HEK293 (cell line): ENCODE results near the gene GLDC.

ENCODE experiments used
- CTCF ChIA-PET: fragments of 350-600 bp; formaldehyde crosslinking; extraction: SDS; loops from one replicate; lab custom pipeline; 2021; ENCODE audit warnings: antibody characterized with exemption; lab: Yijun Ruan, JAX
- POLR2A ChIA-PET: fragments of 300-600 bp; formaldehyde crosslinking; extraction: SDS; loops from one replicate; lab custom pipeline; 2020; ENCODE audit warnings: antibody characterized with exemption, inconsistent platforms; lab: Yijun Ruan, JAX
- H3K27ac ChIP-seq: fragments of 200-500 bp; sonication (Bioruptor generic); 2 replicates; pipeline ENCODE4 v1.5.1; 2014; ENCODE audit warnings: low read depth, low read length, control low read depth, inconsistent platforms; ENCODE audit errors: extremely low read depth
- H3K36me3 ChIP-seq, 2 experiments: fragments of 200-500 bp in 1 of 2; sonication (Bioruptor generic) in 1 of 2; 1 replicate in 1 of 2; 2 replicates in 1 of 2; pipeline ENCODE4 v1.5.1; 2014 to 2017; ENCODE audit warnings: inconsistent platforms in 2 of 2, low read length in 2 of 2; ENCODE audit not compliant: control insufficient read depth in 2 of 2, insufficient read depth in 1 of 2
- H3K4me1 ChIP-seq: fragments of 200-500 bp; sonication (Bioruptor generic); 2 replicates; pipeline ENCODE4 v1.5.1; 2014; ENCODE audit warnings: mild to moderate bottlenecking, low read length, inconsistent platforms; ENCODE audit not compliant: control insufficient read depth, insufficient read depth
- H3K4me3 ChIP-seq: 2 replicates; pipeline ENCODE4 v1.5.1; 2011; ENCODE audit warnings: low read depth, mild to moderate bottlenecking, control low read depth, low read length, moderate library complexity
- H3K9me3 ChIP-seq: fragments of 200-500 bp; sonication (Bioruptor generic); 2 replicates; pipeline ENCODE4 v1.5.1; 2014; ENCODE audit warnings: low read depth, low read length, inconsistent platforms; ENCODE audit not compliant: control insufficient read depth, insufficient read depth
- BCL6B ChIP-seq: fragments of 450-650 bp; formaldehyde crosslinking; IDR thresholded peaks from 2 replicates; pipeline ENCODE4 v1.5.1; 2017; ENCODE audit warnings: missing biosample characterization, missing genetic modification characterization
- KLF10 ChIP-seq: fragments of 450-650 bp; IDR thresholded peaks from 2 replicates; pipeline ENCODE4 v1.5.1; 2018; ENCODE audit warnings: missing biosample characterization, mild to moderate bottlenecking, missing genetic modification characterization
- OVOL3 ChIP-seq: fragments of 450-650 bp; formaldehyde crosslinking; IDR thresholded peaks from 2 replicates; pipeline ENCODE4 v1.5.1; 2016; ENCODE audit warnings: missing biosample characterization, missing genetic modification characterization
- ZBTB44 ChIP-seq: fragments of 450-650 bp; IDR thresholded peaks from 2 replicates; pipeline ENCODE4 v1.5.1; 2018; ENCODE audit warnings: missing biosample characterization, mild to moderate bottlenecking, missing genetic modification characterization
- ZBTB48 ChIP-seq: fragments of 450-650 bp; formaldehyde crosslinking; IDR thresholded peaks from 2 replicates; pipeline ENCODE4 v1.5.1; 2016; ENCODE audit warnings: missing biosample characterization, missing genetic modification characterization
- ZBTB49 ChIP-seq: fragments of 450-650 bp; formaldehyde crosslinking; IDR thresholded peaks from 2 replicates; pipeline ENCODE4 v1.5.1; 2016; ENCODE audit warnings: missing biosample characterization, missing genetic modification characterization, low read depth
- ZBTB6 ChIP-seq: fragments of 450-650 bp; formaldehyde crosslinking; IDR thresholded peaks from 2 replicates; pipeline ENCODE4 v1.5.1; 2017; ENCODE audit warnings: missing biosample characterization, missing genetic modification characterization
- ZBTB7A ChIP-seq: fragments of 450-650 bp; formaldehyde crosslinking; IDR thresholded peaks from 2 replicates; pipeline ENCODE4 v1.5.1; 2016; ENCODE audit warnings: low read depth, missing biosample characterization, missing genetic modification characterization
- ZNF169 ChIP-seq: fragments of 450-650 bp; formaldehyde crosslinking; IDR thresholded peaks from 2 replicates; pipeline ENCODE4 v1.5.1; 2016; ENCODE audit warnings: missing biosample characterization, missing genetic modification characterization
- ZNF211 ChIP-seq: fragments of 450-650 bp; formaldehyde crosslinking; IDR thresholded peaks from 2 replicates; pipeline ENCODE4 v1.5.1; 2016; ENCODE audit warnings: low read depth, missing biosample characterization, missing genetic modification characterization
- ZNF221 ChIP-seq: fragments of 450-650 bp; formaldehyde crosslinking; IDR thresholded peaks from 2 replicates; pipeline ENCODE4 v1.5.1; 2017; ENCODE audit warnings: missing biosample characterization, missing genetic modification characterization, borderline replicate concordance
- ZNF223 ChIP-seq: fragments of 450-650 bp; formaldehyde crosslinking; IDR thresholded peaks from 2 replicates; pipeline ENCODE4 v1.5.1; 2016; ENCODE audit warnings: missing biosample characterization, missing genetic modification characterization
- ZNF239 ChIP-seq: fragments of 450-650 bp; formaldehyde crosslinking; IDR thresholded peaks from 2 replicates; pipeline ENCODE4 v1.5.1; 2016; ENCODE audit warnings: missing biosample characterization, missing genetic modification characterization
- ZNF335 ChIP-seq: fragments of 450-650 bp; formaldehyde crosslinking; conservative IDR thresholded peaks from 2 replicates; pipeline ENCODE4 v1.5.1; 2016; ENCODE audit warnings: missing biosample characterization, missing genetic modification characterization
- ZNF341 ChIP-seq: fragments of 450-650 bp; formaldehyde crosslinking; IDR thresholded peaks from 2 replicates; pipeline ENCODE4; 2016; ENCODE audit warnings: low read depth, missing biosample characterization, missing genetic modification characterization
- ZNF362 ChIP-seq: fragments of 450-650 bp; formaldehyde crosslinking; IDR thresholded peaks from 2 replicates; pipeline ENCODE4 v1.5.1; 2016; ENCODE audit warnings: missing biosample characterization, missing genetic modification characterization
- ZNF433 ChIP-seq: fragments of 450-650 bp; formaldehyde crosslinking; IDR thresholded peaks from 2 replicates; pipeline ENCODE4 v1.5.1; 2016; ENCODE audit warnings: missing biosample characterization, missing genetic modification characterization, low read depth
- ZNF510 ChIP-seq: fragments of 450-650 bp; formaldehyde crosslinking; IDR thresholded peaks from 2 replicates; pipeline ENCODE4 v1.5.1; 2018; ENCODE audit warnings: mild to moderate bottlenecking, missing genetic modification characterization, missing biosample characterization; ENCODE audit not compliant: insufficient replicate concordance
- ZNF513 ChIP-seq: fragments of 450-650 bp; IDR thresholded peaks from 2 replicates; pipeline ENCODE4 v1.5.1; 2018; ENCODE audit warnings: missing biosample characterization, missing genetic modification characterization
- ZNF521 ChIP-seq: fragments of 450-650 bp; formaldehyde crosslinking; IDR thresholded peaks from 2 replicates; pipeline ENCODE4 v1.5.1; 2017; ENCODE audit warnings: missing biosample characterization, mild to moderate bottlenecking, missing genetic modification characterization
- ZNF658 ChIP-seq: fragments of 450-650 bp; formaldehyde crosslinking; IDR thresholded peaks from 2 replicates; pipeline ENCODE4; 2016; ENCODE audit warnings: missing biosample characterization, missing genetic modification characterization
- ZNF660 ChIP-seq: fragments of 450-650 bp; IDR thresholded peaks from 2 replicates; pipeline ENCODE4 v1.5.1; 2018; ENCODE audit warnings: missing biosample characterization, mild to moderate bottlenecking, missing genetic modification characterization
- ZNF707 ChIP-seq: fragments of 450-650 bp; formaldehyde crosslinking; IDR thresholded peaks from 2 replicates; pipeline ENCODE4 v1.5.1; 2016; ENCODE audit warnings: missing biosample characterization, missing genetic modification characterization
- ZNF777 ChIP-seq: fragments of 450-650 bp; formaldehyde crosslinking; IDR thresholded peaks from 2 replicates; pipeline ENCODE4 v1.5.1; 2017; ENCODE audit warnings: missing biosample characterization, missing genetic modification characterization, borderline replicate concordance

GLDC gene

GRCh38 chr9:6592231-6592630, 53.3 kb downstream of the GLDC start:
- no peak overlapping the region for H3K27ac ChIP-seq
- no peak for TF ChIP-seq ZBTB6
- no peak for TF ChIP-seq ZNF221 (tag by site-specific recombination)
- TF ChIP-seq ZBTB48, result no peak
- no peak for TF ChIP-seq ZNF223 (tag by site-specific recombination)
- TF ChIP-seq ZNF777 (tag by site-specific recombination), result no peak
- no peak for TF ChIP-seq ZNF433 (tag by site-specific recombination)
- no peak for TF ChIP-seq ZNF521 (tag by site-specific recombination)
- TF ChIP-seq ZNF510 (tag by site-specific recombination), result no peak
- no peak for TF ChIP-seq ZNF362
- TF ChIP-seq ZNF660 (tag by site-specific recombination), result no peak
- no peak for TF ChIP-seq ZNF707 (tag by site-specific recombination)
- no peak for TF ChIP-seq ZBTB44 (tag by site-specific recombination)
- H3K4me1 ChIP-seq, result no peaks in the 10 kb centered on the region
- H3K36me3 ChIP-seq, result peaks cover 5 to 45% of the 10 kb centered on the region in 2 experiments; a peak in 2 of 3 replicates
- H3K4me3 ChIP-seq, result no peak overlapping the region
- ChIA-PET CTCF (interaction anchor here (0.7 to 1.7 kb wide), 3 partner anchors 34 to 1671 kb away, joined by 3 to 5 read pairs (median 4); no protein-coding TSS in a partner anchor), POLR2A (no interaction called here)
- no peaks in the 10 kb centered on the region for H3K9me3 ChIP-seq

GRCh38 chr9:6590772-6591384, 54.7 kb downstream of the GLDC start:
- ChIA-PET POLR2A (no interaction called here), CTCF (interaction anchor here (0.7 to 1.7 kb wide), 5 partner anchors 23 to 643 kb away, joined by 3 to 7 read pairs (median 4); no protein-coding TSS in a partner anchor)
- Histone ChIP-seq H3K4me1 (no peaks in the 10 kb centered on the region), H3K4me3 (no peak overlapping the region), H3K27ac (no peak overlapping the region), H3K36me3 (peaks cover 5 to 47% of the 10 kb centered on the region in 2 experiments; a peak in 2 of 3 replicates), H3K9me3 (no peaks in the 10 kb centered on the region)
- TF ChIP-seq ZBTB49 (tag by site-specific recombination) (no peak), BCL6B (no peak), ZNF660 (tag by site-specific recombination) (no peak), ZNF513 (no peak), ZNF169 (tag by site-specific recombination) (no peak), KLF10 (tag by site-specific recombination) (no peak), ZNF211 (no peak), ZNF658 (tag by site-specific recombination) (no peak), ZBTB7A (tag by site-specific recombination) (no peak), ZNF341 (tag by site-specific recombination) (no peak), ZNF239 (tag by site-specific recombination) (no peak), ZNF335 (tag by site-specific recombination) (no peak), OVOL3 (tag by site-specific recombination) (no peak)
